CD4-positive, alpha-beta T cell treated with Interleukin-6 at 100 ng/mL for 8 hours (primary cell): ENCODE data around the gene NRBF2.

Source experiments
- DNase-seq: peaks from one replicate; pipeline ENCODE4 v3.0.0-alpha.2; 2020; ENCODE audit warnings: mixed read lengths, low spot score

The NRBF2 gene

GRCh38 chr10:63164166-63164623 is 31.1 kb downstream of the NRBF2 start:
- DNase-seq, result no peak

- DNase-seq, result no peak
These were observed 32.1 kb downstream of the NRBF2 start for GRCh38 chr10:63165249-63165648.

- DNase-seq, result peak; percentile 46
These were observed 33.7 kb downstream of the NRBF2 start for GRCh38 chr10:63166742-63167258.

DNA sequence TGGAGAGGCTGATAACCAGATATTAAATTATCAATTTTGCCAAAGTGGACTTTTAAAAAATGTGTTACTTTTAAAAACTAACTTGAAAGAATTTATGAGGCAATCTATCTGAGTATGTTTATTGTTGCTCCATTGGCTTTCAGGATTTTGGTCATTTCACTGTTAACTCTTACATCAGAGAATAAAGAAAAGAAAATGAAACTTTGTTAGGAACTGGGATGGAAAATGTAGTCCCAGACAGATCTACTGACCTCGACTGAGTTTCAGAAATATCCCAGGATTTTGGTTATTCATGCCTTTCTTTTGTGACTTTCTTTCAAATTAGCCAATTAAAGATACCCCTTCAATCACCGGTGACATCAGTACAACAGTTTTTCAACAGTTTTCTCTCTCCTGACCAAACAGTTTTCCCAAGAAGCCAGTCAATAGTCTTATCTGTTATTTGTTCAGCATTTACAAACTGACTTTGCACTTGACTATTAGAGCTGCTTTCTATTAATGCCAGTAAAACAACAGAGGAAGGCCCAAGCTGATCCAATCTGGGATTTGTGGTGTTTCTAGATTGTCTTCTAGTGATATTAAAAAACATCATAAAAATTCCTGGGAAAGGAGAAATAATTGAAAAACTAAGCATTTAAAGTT is 35.8 kb downstream of the NRBF2 start:
- DNase-seq, result no peak

DNA sequence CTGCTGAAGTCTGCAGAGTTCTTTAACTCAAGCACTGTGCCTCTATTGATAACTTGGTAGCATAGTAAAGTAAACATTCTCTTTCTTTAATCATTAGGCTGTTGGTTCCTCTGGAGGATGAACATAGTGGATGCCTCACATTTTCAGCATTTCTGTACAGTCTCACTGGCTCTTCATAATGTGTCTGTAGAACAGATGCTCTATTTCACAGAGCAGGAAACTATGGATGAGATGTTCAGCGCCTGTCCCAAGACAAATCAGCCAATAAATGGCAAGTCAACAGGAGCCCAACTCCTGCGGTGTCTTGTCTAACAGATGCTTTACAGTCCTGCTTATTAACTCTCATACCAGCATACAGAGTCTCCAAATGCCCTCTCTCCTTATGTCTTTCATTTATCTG is 36.5 kb downstream of the NRBF2 start:
- DNase-seq, result no peak

DNA sequence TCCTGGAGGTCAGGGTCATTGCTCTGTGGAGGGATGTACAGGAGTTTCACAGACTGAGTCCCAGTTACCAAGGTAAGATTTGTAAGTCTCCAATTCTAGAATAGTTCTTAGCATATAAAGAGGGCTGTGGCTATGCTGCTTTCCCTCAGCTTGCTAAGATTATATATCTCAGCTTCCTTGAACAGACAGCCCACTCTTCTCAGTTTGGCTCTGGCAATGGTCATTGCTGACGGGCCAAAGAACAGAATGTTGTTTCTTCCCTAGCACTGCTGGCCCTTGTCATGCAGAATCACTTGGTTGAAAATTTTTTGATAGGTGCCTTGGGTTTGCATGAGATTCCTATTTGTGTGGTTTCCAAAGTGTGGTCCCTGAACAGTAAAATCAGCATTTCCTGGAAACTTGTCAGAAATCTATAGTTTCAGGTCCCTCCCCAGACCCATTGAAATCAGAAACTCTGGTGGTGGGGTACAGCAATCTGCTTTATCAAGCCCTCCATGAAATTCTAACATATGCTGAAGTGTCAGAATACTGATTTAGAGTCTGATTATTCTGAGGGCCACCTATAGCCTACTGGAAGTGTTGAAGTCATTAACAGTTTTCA is 38.2 kb downstream of the NRBF2 start:
- DNase-seq, result no peak

- no peak for DNase-seq
These were observed 38.8 kb downstream of the NRBF2 start for GRCh38 chr10:63171926-63172325.

- DNase-seq, result no peak
These were observed 40.5 kb downstream of the NRBF2 start for GRCh38 chr10:63173468-63174232.

GRCh38 chr10:63175534-63175933 is 42.4 kb downstream of the NRBF2 start:
- DNase-seq, result no peak

DNA sequence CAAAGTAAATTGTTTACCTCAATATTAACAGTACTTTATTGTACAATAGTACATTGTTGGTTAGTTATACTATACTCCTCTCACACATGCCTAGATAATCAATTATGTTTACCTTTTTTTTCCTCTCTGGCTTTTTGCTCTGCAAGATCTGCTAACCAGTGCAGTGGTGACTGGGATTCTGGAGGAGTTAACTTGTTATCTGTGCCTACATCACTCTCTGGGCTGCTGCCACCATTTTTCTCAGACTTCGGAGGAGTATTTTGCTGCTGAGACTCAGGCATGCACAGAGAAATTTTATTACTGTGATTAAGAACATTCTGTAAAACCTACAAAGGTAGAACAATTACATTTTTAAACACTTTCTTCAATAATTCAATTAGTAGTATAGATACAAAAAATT is 59.7 kb downstream of the NRBF2 start:
- no peak for DNase-seq

DNA sequence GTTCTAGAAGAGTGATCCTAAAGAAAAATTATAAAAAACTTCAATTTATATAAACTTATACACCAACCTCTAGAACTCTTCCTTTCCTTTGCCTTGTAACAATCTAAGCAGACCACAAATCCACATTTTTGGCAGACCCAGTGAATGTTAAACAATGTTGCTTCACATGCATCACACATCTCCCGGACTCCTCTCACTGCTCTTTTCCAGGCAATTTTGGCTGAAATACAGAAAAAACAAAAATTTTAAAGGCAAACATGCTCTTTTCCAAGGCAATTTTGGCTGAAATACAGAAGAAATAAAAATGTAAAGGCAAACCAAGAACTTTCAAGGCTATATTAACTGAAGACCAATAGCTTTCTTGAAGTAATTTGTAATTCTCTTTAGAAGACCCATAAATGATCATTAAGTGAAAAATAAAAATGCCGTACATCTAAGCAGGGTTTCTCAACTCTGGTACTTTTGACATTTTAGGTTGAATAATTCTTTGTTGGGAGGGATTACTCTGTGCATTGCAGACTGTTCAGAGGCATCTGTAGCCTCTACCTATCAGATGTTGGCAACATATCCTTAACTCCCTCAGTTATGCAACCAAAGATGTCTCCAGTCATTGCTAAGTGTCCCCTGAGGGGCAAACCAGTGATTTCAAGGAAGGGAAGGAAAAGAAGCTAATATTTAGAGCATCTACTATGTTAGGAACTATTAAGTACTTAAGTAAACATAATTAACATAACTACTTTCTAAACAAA is 64.4 kb downstream of the NRBF2 start:
- DNase-seq, result no peak

DNA sequence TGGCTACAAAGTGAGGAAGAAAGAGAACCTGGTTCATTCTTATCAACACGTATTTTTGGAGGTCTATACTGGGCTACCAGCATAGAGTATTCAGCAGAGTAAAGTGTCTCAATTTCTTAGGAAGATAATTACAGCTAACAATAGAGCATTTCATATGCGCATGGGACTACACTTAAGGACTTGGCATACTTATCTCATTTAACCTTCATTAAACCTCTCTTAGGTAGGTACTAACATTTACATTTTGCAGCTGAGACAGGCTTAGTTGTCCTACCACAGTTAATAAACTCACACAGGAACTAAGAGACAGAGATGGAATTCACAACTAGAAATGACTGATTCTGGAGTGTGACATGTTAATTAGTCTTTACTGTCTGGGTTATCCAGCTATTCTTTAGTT is 66.6 kb downstream of the NRBF2 start:
- DNase-seq, result no peak

DNA sequence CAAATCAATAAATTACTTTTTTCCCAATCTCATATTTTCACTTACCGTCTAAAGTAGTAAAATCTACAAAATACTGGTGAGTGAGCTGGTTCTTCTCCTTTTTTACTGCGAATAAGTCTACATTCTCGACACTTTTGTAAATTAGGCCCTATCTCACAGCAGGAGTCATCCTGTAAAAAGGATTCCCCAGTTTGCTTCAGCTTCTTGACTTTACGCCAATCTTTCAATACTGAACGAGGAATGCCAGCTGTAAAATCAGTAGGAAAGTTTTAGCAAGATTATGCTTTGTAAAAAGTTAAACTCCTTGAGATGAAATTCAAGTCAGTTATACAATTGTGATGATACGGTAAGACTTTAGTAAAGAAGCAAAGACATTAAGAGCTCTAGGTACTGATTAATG is 67.3 kb downstream of the NRBF2 start:
- no peak for DNase-seq

GRCh38 chr10:63201118-63201517 is 68.0 kb downstream of the NRBF2 start:
- no peak for DNase-seq
